Naive thymus-derived CD8-positive, alpha-beta T cell (primary cell): ENCODE data around the gene SNAI1. TPM values are rescaled to one million over a fixed set of nuclear protein-coding genes. Genes with fewer than 3 reads are reported as not detected.

ENCODE experiments used
- ATAC-seq, 2 donors: fragments of 150-1000 bp; cut with Tn5 transposase in 1 of 2; sonication (Bioruptor Pico), chemical (Tn5 transposase) in 1 of 2; 1 replicate in 1 of 2; 2 replicates in 1 of 2; pipeline ENCODE4 v1.10.0; 2021; ENCODE audit warnings: mild to moderate bottlenecking in 2 of 2, moderate library complexity in 2 of 2
- POLR2A ChIA-PET: fragments of 350-600 bp; sonication (Branson Sonifier 250); formaldehyde crosslinking; loops from one replicate; lab custom pipeline; 2021; ENCODE audit warnings: antibody characterized with exemption; lab: Charles Lee
- DNase-seq, 10 donors: peaks; one replicate each; pipeline versions ENCODE4 v3.0.0 to v3.0.0-alpha.2; 2020 to 2022
- H3K27ac Mint-ChIP-seq, 10 donors: one replicate each; pipeline ENCODE4 v1.8.0; 2020 to 2022; ENCODE audit warnings: mild to moderate bottlenecking in 10 of 10, mixed read lengths in 10 of 10, moderate library complexity in 4 of 10, inconsistent platforms in 1 of 10
- H3K27me3 Mint-ChIP-seq, 5 donors: one replicate each; pipeline ENCODE4 v1.8.0; 2021 to 2022; ENCODE audit warnings: mixed read lengths in 5 of 5
- H3K36me3 Mint-ChIP-seq, 3 donors: one replicate each; pipeline ENCODE4 v1.8.0; 2020 to 2022; ENCODE audit warnings: mixed read lengths in 3 of 3, mild to moderate bottlenecking in 2 of 3, inconsistent platforms in 1 of 3
- H3K4me1 Mint-ChIP-seq, 4 donors: one replicate each; pipeline ENCODE4 v1.8.0; 2021 to 2022; ENCODE audit warnings: mixed read lengths in 4 of 4
- H3K4me3 Mint-ChIP-seq, 10 donors: one replicate each; pipeline ENCODE4 v1.8.0; 2020 to 2022; ENCODE audit warnings: mild to moderate bottlenecking in 10 of 10, mixed read lengths in 10 of 10, moderate library complexity in 6 of 10, inconsistent platforms in 1 of 10
- H3K9me3 Mint-ChIP-seq, 9 donors: one replicate each; pipeline ENCODE4 v1.8.0; 2020 to 2022; ENCODE audit warnings: mixed read lengths in 9 of 9, mild to moderate bottlenecking in 3 of 9, inconsistent platforms in 1 of 9, moderate library complexity in 1 of 9
- polyA plus RNA-seq, 3 donors: library from polyadenylated mRNA; unstranded; fragments of 300-500 nt; fragmentation: Illumina TruSeq; gene quantifications; one replicate each; pipeline ENCODE4 v1.2.3, GENCODE V29; 2021
- total RNA-seq, 8 experiments: library from RNA in 2 of 8; stranded (reverse) in 2 of 8; gene quantifications; one replicate each; pipeline ENCODE4 v1.2.3 and lab custom pipeline; 2021 to 2026

SNAI1 gene
- total RNA-seq (1 to 10 TPM in 1 of 2 experiments, under 1 TPM in 1; 0.82 to 1.5 TPM), polyA plus RNA-seq (under 1 TPM in 2 of 3 donors, not detected in 1; 0.25 to 0.64 TPM), total RNA-seq (lab: John Stamatoyannopoulos, UW) (1.0 to 16.4 (median 1.8) reads per million in 6 experiments)

GRCh38 chr20:49982346-49983122 lies at the start of gene SNAI1:
SNAI1 (plus strand) TSS chr20:49982980; CDS start chr20:49983060, 80 bp downstream.
- POLR2A ChIA-PET, result interaction anchor here (0.6 to 2.2 kb wide), 7 partner anchors 19 to 171 kb away, joined by 3 to 16 read pairs (median 4); partner anchors contain the start of genes PEDS1 and UBE2V1
- peaks cover 17 to 40% (median 34%) of the 10 kb centered on the region in 4 donors for H3K4me1 Mint-ChIP-seq
- H3K27ac Mint-ChIP-seq, result peak within 1 kb of the TSS in 9 of 10 donors; percentile 63 to 94 (median 87)
- no peaks in the 10 kb centered on the region for H3K9me3 Mint-ChIP-seq
- DNase-seq (peak; percentile 78 to 93 (median 84)), ATAC-seq (peak; percentile 91 to 94)
- peak within 1 kb of the TSS; percentile 63 to 80 (median 77) for H3K4me3 Mint-ChIP-seq
- no peaks in the 10 kb centered on the region for H3K36me3 Mint-ChIP-seq
- H3K27me3 Mint-ChIP-seq, result no peaks in the 10 kb centered on the region

GRCh38 chr20:49935746-49936152 lies 47.0 kb upstream of the SNAI1 start:
- DNase-seq, result no peak
- peak overlapping the region in 9 of 10 donors; percentile 56 to 98 (median 82) for H3K27ac Mint-ChIP-seq
- no peaks in the 10 kb centered on the region for H3K27me3 Mint-ChIP-seq
- ATAC-seq, result peak in 1 of 2 donors; percentile 3
- no peaks in the 10 kb centered on the region for H3K9me3 Mint-ChIP-seq
- peaks cover 28 to 56% (median 51%) of the 10 kb centered on the region in 4 donors for H3K4me1 Mint-ChIP-seq
- H3K4me3 Mint-ChIP-seq, result peak overlapping the region; percentile 92 to 99 (median 98)
- POLR2A ChIA-PET, result interaction anchor here (0.7 to 3.7 kb wide), 13 partner anchors 14 to 748 kb away, joined by 3 to 30 read pairs (median 5); partner anchors contain the start of genes PEDS1, SLC9A8, SPATA2 and STAU1
- H3K36me3 Mint-ChIP-seq, result peaks cover 0 to 12% (median 1%) of the 10 kb centered on the region in 3 donors

DNA sequence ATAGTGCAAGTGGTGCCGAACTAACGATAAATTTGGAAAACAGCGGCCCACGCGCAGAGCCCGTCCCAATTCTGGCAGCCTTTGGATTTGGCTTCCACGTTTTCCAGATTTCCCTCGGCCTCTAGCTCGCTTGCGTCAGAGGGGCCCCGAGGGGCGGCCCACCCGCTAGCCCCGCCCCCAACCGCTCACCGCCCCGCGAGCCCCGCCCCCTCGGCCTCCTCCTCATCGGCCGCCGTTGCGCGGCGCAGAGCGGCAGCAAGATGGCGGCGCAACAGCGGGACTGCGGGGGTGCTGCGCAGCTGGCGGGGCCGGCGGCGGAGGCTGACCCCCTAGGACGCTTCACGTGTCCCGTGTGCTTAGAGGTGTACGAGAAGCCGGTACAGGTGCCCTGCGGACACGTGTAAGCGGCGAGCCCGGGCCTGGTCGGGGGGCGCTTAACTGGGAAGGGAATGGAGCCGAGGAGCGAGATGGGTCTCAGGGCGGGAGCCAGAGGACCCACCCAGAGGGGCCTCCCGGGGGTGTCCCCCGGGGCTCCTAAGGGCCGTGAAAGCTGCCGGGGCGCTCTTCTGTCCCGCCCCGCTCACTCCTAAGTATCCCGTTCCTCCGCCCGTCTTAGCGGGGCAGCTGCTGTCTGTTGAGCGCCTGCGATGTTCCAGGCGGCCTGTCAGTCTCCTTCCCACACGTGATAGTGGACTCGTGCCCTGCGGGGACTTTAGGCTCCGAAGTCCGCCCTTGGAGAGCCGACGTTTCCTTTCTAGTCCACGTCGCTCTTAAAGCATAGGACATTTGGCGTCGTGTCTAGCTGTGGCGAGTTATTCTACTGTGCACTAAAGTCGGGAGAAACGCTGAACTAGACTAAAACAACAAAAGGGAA lies 46.4 kb upstream of the SNAI1 start, which contains the start of gene RNF114:
Gene RNF114 (plus strand): TSS at position 245 of the 874 bp plus-strand sequence. CDS start 16 bp downstream, at position 261.
- Mint-ChIP-seq H3K36me3 (peaks cover 0 to 18% (median 3%) of the 10 kb centered on the region in 3 donors), H3K4me1 (peaks cover 32 to 63% (median 57%) of the 10 kb centered on the region in 4 donors), H3K9me3 (no peaks in the 10 kb centered on the region), H3K4me3 (peak within 1 kb of the TSS; percentile 92 to 99 (median 98)), H3K27me3 (no peaks in the 10 kb centered on the region), H3K27ac (peak within 1 kb of the TSS; percentile 93 to 98 (median 96))
- DNase-seq, result peak; percentile 80 to 97 (median 87)
- POLR2A ChIA-PET, result interaction anchor here (0.6 to 3.7 kb wide), 16 partner anchors 8 to 878 kb away, joined by 3 to 30 read pairs (median 4); partner anchors contain the start of genes B4GALT5, PEDS1, SLC9A8 and SPATA2
- peak; percentile 90 to 92 for ATAC-seq

DNA sequence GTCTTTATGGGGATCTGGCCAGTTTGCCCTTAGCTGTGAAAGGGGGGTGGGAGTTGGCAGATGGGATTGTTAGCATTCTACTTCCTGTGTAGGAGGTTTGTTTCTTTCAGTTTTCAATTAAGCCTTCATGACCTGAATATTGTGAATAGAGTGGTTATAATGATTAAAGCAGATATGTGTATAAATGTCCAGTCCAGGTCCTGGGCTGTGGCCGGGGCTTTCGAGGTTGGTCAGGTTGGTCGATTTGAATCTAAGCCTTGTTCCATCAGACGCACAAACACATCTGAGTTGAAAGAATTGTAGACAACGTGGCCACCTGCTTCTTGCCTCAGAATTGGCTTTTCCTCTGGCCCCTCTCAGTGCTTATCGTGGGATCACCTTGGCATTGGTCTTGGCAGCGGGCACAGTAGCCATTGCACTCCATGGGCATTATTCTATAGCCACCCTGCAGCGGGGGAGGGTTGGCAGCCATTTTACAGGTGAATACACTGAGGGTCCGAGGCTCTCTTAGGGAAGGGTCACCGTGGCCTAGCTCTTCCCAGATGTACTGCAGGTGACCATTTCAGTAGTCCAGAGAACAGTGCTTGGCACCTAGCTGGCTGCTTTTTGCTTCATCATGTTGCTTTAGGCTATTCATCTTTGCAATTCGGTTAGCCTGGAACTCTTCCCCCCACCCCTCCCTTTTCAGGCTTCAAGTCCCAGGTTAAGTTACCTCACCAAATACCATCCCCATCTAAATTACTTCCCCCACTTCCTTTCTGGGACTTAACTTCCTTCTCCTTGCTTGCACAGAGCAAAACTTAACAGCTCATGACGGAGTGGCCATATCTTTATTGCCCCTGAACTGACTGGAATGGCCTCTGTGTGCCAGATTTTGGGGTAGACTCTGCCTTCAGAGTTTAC lies 45.5 kb upstream of the SNAI1 start:
- H3K9me3 Mint-ChIP-seq, result no peaks in the 10 kb centered on the region
- H3K4me3 Mint-ChIP-seq, result peak overlapping the region; percentile 92 to 99 (median 98)
- peaks cover 34 to 70% (median 62%) of the 10 kb centered on the region in 4 donors for H3K4me1 Mint-ChIP-seq
- DNase-seq (peak in 2 of 10 donors; percentile 22 to 27), ATAC-seq (no peak)
- peak overlapping the region; percentile 93 to 98 (median 96) for H3K27ac Mint-ChIP-seq
- H3K36me3 Mint-ChIP-seq, result peaks cover 0 to 27% (median 5%) of the 10 kb centered on the region in 3 donors
- no peaks in the 10 kb centered on the region for H3K27me3 Mint-ChIP-seq
- POLR2A ChIA-PET, result interaction anchor here (0.6 to 3.7 kb wide), 9 partner anchors 9 to 879 kb away, joined by 3 to 30 read pairs (median 8); partner anchors contain the start of genes B4GALT5, PEDS1, SLC9A8 and SPATA2

DNA sequence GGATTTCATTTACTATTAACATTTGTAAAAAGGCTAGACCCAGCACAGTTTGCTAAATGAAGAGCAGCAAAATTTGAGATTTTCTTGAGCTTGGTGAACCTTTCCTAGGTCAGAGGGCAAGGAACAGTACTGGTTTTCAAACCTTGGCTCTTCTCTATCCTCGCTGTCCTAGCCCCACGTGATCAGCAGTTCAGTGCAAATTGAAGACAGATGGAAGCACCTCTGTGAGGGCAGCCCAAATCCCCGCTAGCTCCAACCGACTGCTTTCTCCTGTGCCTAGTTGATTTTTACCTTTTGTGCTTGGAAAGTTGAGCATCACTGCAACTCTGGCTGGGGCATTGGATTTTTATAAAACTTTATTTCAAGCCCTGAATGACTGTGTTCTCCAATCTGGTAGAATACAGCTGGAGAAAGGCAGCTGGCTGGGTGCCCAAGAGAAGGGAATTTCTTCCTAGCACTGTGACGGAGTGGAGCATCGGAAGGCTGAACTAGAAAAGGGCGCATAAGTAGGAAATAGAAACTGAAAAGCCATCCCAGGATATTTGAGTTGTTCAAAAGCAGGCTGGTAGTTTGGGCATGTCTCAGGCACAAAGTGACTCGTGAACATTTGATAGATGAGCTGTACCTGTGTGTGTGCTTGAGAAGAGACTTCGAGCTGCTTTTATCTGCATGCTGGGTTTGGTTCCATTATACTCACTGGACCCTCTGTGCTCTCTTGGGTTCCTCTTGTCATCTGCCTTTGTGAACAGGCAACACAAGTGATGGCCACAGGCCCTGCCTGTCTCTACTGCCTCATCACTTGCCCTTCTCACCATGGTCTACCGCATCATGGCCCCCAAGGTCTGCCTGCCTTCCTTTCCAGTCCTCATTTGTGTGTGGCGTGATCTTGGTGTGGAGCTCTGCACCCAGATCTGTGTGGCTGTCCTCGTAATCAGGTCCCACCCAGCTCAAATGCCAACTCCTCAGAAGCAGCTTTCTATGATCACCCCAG lies 44.3 kb upstream of the SNAI1 start:
- H3K27me3 Mint-ChIP-seq, result no peaks in the 10 kb centered on the region
- POLR2A ChIA-PET, result interaction anchor here (0.6 to 3.7 kb wide), 2 partner anchors 178 to 608 kb away, joined by 3 to 19 read pairs; no protein-coding TSS in a partner anchor
- no peaks in the 10 kb centered on the region for H3K9me3 Mint-ChIP-seq
- no peak for DNase-seq
- peak overlapping the region in 9 of 10 donors; percentile 9 to 98 (median 52) for H3K27ac Mint-ChIP-seq
- peaks cover 34 to 77% (median 68%) of the 10 kb centered on the region in 4 donors for H3K4me1 Mint-ChIP-seq
- peaks cover 0 to 37% (median 5%) of the 10 kb centered on the region in 3 donors for H3K36me3 Mint-ChIP-seq
- peak overlapping the region; percentile 36 to 98 (median 97) for H3K4me3 Mint-ChIP-seq
- ATAC-seq, result no peak

DNA sequence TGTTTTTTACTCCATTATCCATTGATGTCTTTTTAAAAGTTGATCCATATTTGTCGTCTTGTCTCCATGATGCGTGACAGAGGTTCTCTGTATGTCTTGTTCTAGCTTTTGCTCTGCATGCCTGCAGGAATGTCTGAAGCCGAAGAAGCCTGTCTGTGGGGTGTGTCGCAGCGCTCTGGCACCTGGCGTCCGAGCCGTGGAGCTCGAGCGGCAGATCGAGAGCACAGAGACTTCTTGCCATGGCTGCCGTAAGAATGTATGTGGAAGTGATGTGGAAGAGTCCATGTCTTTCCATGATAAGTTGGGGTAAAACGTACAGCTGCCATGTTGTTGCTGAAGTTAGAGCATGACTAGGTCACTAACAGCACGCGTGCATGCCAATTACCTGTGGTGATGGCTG lies 41.3 kb upstream of the SNAI1 start:
- no peak for ATAC-seq
- DNase-seq, result no peak
- H3K27me3 Mint-ChIP-seq, result no peaks in the 10 kb centered on the region
- H3K4me1 Mint-ChIP-seq, result peaks cover 32 to 67% (median 58%) of the 10 kb centered on the region in 4 donors
- POLR2A ChIA-PET, result no interaction called here
- peak overlapping the region in 3 of 10 donors; percentile 12 to 39 (median 22) for H3K4me3 Mint-ChIP-seq
- H3K9me3 Mint-ChIP-seq, result no peaks in the 10 kb centered on the region
- H3K36me3 Mint-ChIP-seq, result peaks cover 0 to 67% (median 9%) of the 10 kb centered on the region in 3 donors
- H3K27ac Mint-ChIP-seq, result peak overlapping the region in 4 of 10 donors; percentile 27 to 75 (median 60)

GRCh38 chr20:49942303-49942702 lies 40.5 kb upstream of the SNAI1 start:
- no peak for DNase-seq
- Mint-ChIP-seq H3K9me3 (no peaks in the 10 kb centered on the region), H3K4me1 (peaks cover 28 to 63% (median 52%) of the 10 kb centered on the region in 4 donors), H3K36me3 (peaks cover 0 to 76% (median 13%) of the 10 kb centered on the region in 3 donors), H3K27me3 (no peaks in the 10 kb centered on the region), H3K4me3 (no peak overlapping the region), H3K27ac (no peak overlapping the region)
- ATAC-seq, result no peak
- POLR2A ChIA-PET, result no interaction called here

DNA sequence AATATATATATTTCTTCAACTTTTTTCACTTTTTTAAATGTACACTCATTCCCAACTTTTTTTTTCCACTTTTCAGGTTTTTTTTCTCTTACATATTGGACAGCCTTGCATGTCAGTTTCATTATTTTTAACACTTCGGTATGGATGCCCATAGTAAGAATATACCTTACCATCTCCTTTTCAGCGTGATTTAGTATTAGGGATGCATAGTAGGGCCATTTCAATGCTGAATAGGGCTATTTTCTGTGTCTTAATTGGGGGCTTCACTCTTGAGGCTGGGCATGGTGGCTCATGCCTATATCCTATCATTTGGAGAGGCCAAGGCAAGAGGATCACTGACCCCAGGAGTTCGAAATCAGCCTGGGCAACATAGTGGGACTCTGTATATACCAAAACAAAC lies 39.8 kb upstream of the SNAI1 start:
- Mint-ChIP-seq H3K27ac (peak overlapping the region in 2 of 10 donors; percentile 9 to 30), H3K36me3 (peaks cover 0 to 82% (median 16%) of the 10 kb centered on the region in 3 donors), H3K4me3 (peak overlapping the region in 1 of 10 donors; percentile 29), H3K9me3 (no peaks in the 10 kb centered on the region), H3K4me1 (peaks cover 25 to 59% (median 46%) of the 10 kb centered on the region in 4 donors), H3K27me3 (no peaks in the 10 kb centered on the region)
- ATAC-seq, result no peak
- POLR2A ChIA-PET, result no interaction called here
- no peak for DNase-seq

DNA sequence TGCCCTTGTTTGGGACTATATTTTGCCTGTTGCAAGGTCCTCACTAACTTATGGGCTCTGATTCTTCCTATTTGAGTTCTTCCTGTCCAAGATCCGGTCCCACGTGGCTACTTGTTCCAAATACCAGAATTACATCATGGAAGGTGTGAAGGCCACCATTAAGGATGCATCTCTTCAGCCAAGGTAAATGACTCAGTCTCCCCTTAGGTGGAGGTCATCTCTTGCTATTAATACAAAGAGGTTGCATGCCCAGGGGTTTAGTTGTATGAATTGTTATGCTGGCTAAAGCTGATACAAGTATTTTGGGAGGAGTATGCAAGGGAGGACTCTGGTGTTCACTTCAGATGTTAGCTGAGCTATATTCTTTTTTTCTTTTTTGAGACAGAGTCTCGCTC lies 37.5 kb upstream of the SNAI1 start:
- POLR2A ChIA-PET, result no interaction called here
- no peak overlapping the region for H3K4me3 Mint-ChIP-seq
- DNase-seq (no peak), ATAC-seq (no peak)
- peak overlapping the region in 3 of 10 donors; percentile 13 to 56 (median 43) for H3K27ac Mint-ChIP-seq
- H3K4me1 Mint-ChIP-seq, result peaks cover 14 to 44% (median 24%) of the 10 kb centered on the region in 4 donors
- H3K36me3 Mint-ChIP-seq, result peaks cover 0 to 93% (median 18%) of the 10 kb centered on the region in 3 donors
- H3K9me3 Mint-ChIP-seq, result no peaks in the 10 kb centered on the region
- no peaks in the 10 kb centered on the region for H3K27me3 Mint-ChIP-seq
